ENCODE measurements around the gene SSBP3. TPM values are rescaled to one million over a fixed set of nuclear protein-coding genes. Genes with fewer than 3 reads are reported as not detected.

Gene SSBP3
- total and polyA plus RNA-seq, 9 of the 15 experiments (the other 6 are each of a cell fraction or from before 2014, with no cell fraction given), result 8.7 to 108 (median 33.8) TPM

GRCh38 chr1:54409156-54410142 lies 3.3 kb upstream of the SSBP3 start (continued):
- TF ChIP-seq, protein P1, sequence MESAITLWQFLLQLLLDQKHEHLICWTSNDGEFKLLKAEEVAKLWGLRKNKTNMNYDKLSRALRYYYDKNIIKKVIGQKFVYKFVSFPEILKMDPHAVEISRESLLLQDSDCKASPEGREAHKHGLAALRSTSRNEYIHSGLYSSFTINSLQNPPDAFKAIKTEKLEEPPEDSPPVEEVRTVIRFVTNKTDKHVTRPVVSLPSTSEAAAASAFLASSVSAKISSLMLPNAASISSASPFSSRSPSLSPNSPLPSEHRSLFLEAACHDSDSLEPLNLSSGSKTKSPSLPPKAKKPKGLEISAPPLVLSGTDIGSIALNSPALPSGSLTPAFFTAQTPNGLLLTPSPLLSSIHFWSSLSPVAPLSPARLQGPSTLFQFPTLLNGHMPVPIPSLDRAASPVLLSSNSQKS (CRISPR knock-in tag; IDR thresholded peaks at IDR 0.05), result no peak
- no peak for TF ChIP-seq POU5F1 (IDR thresholded peaks at IDR 0.05; ENCODE audit: borderline replicate concordance, low read depth, low read length, partially characterized antibody)
- no peak for TF ChIP-seq PRPF4 (IDR thresholded peaks at IDR 0.05; ENCODE audit: insufficient read depth, low read depth, low read length, poor library complexity, severe bottlenecking)
- TF ChIP-seq ZKSCAN1 (IDR thresholded peaks at IDR 0.05; ENCODE audit: low read depth, low read length), result no peak
- no peak for TF ChIP-seq CREBBP (IDR thresholded peaks at IDR 0.05; ENCODE audit: low read depth, low read length)
- peak in 1 of 2 experiments; percentile 67; a peak in 1 of 4 replicates for TF ChIP-seq HDAC1 (IDR thresholded peaks at IDR 0.05)
- no peak for TF ChIP-seq CHD4 (IDR thresholded peaks at IDR 0.05; ENCODE audit: insufficient read depth, insufficient replicate concordance, low read depth, low read length, poor library complexity, severe bottlenecking)
- TF ChIP-seq ZFPM2 (CRISPR knock-in tag; IDR thresholded peaks at IDR 0.05), result no peak
- TF ChIP-seq, protein P2, sequence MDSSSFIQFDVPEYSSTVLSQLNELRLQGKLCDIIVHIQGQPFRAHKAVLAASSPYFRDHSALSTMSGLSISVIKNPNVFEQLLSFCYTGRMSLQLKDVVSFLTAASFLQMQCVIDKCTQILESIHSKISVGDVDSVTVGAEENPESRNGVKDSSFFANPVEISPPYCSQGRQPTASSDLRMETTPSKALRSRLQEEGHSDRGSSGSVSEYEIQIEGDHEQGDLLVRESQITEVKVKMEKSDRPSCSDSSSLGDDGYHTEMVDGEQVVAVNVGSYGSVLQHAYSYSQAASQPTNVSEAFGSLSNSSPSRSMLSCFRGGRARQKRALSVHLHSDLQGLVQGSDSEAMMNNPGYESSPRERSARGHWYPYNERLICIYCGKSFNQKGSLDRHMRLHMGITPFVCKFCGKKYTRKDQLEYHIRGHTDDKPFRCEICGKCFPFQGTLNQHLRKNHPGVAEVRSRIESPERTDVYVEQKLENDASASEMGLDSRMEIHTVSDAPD (CRISPR knock-in tag; IDR thresholded peaks at IDR 0.05), result no peak
- no peak for TF ChIP-seq USF1 (CRISPR knock-in tag; IDR thresholded peaks at IDR 0.05)
- TF ChIP-seq, protein P3, sequence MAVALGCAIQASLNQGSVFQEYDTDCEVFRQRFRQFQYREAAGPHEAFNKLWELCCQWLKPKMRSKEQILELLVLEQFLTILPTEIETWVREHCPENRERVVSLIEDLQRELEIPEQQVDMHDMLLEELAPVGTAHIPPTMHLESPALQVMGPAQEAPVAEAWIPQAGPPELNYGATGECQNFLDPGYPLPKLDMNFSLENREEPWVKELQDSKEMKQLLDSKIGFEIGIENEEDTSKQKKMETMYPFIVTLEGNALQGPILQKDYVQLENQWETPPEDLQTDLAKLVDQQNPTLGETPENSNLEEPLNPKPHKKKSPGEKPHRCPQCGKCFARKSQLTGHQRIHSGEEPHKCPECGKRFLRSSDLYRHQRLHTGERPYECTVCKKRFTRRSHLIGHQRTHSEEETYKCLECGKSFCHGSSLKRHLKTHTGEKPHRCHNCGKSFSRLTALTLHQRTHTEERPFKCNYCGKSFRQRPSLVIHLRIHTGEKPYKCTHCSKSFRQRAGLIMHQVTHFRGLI (CRISPR knock-in tag; IDR thresholded peaks at IDR 0.05), result no peak
- TF ChIP-seq ARID3B (CRISPR knock-in tag; IDR thresholded peaks at IDR 0.05; ENCODE audit: borderline replicate concordance), result no peak
- no peak for TF ChIP-seq BACH1 (tag; IDR thresholded peaks at IDR 0.05)
- TF ChIP-seq KDM4B (IDR thresholded peaks at IDR 0.05; ENCODE audit: borderline replicate concordance in 2 of 2, low read depth in 1 of 2), result no peak
- TF ChIP-seq, protein P4, sequence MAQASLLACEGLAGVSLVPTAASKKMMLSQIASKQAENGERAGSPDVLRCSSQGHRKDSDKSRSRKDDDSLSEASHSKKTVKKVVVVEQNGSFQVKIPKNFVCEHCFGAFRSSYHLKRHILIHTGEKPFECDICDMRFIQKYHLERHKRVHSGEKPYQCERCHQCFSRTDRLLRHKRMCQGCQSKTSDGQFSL (CRISPR knock-in tag; IDR thresholded peaks at IDR 0.05), result no peak
- TF ChIP-seq, protein P4 (tag; IDR thresholded peaks at IDR 0.05), result no peak
